NK-92 (cell line): ENCODE results near the gene NDUFV3.
"Not testable (repeated sequence)": the region's sequence is repeated elsewhere in the genome, so short reads cannot be mapped to it uniquely, and the experiment has no call there.

Source experiments
- DNase-seq: peaks from one replicate; lab custom pipeline; 2025; ENCODE audit not compliant: unreplicated experiment; lab: John Stamatoyannopoulos, UW

The NDUFV3 gene

GRCh38 chr21:42892931-42893755 is at the start of gene NDUFV3:
NDUFV3 (plus strand) TSS chr21:42893309; CDS start chr21:42893334, 25 bp downstream.
- peak; percentile 99 for DNase-seq

GRCh38 chr21:42844411-42845113 is 48.5 kb upstream of the NDUFV3 start:
- DNase-seq, result no peak

- DNase-seq, result no peak
Measured at GRCh38 chr21:42845296-42845965, 47.7 kb upstream of the NDUFV3 start.

- DNase-seq, result no peak
Measured at GRCh38 chr21:42846221-42846620, 46.9 kb upstream of the NDUFV3 start.

GRCh38 chr21:42847051-42847707 is 45.9 kb upstream of the NDUFV3 start:
- no peak for DNase-seq

- DNase-seq, result no peak
Measured at GRCh38 chr21:42847726-42848125, 45.4 kb upstream of the NDUFV3 start.

GRCh38 chr21:42848144-42848931 is 44.8 kb upstream of the NDUFV3 start:
- DNase-seq, result not testable (repeated sequence)

GRCh38 chr21:42848932-42849758 is 44.0 kb upstream of the NDUFV3 start:
- DNase-seq, result no peak

- no peak for DNase-seq
Measured at GRCh38 chr21:42849759-42850412, 43.2 kb upstream of the NDUFV3 start.

- no peak for DNase-seq
Measured at GRCh38 chr21:42850463-42850862, 42.6 kb upstream of the NDUFV3 start.

GRCh38 chr21:42850866-42851391 is 42.2 kb upstream of the NDUFV3 start:
- DNase-seq, result no peak

GRCh38 chr21:42851812-42852665 is 41.1 kb upstream of the NDUFV3 start:
- no peak for DNase-seq

- DNase-seq, result no peak
Measured at GRCh38 chr21:42852925-42853570, 40.1 kb upstream of the NDUFV3 start.

- no peak for DNase-seq
Measured at GRCh38 chr21:42853621-42854020, 39.5 kb upstream of the NDUFV3 start.

GRCh38 chr21:42854246-42855010 is 38.7 kb upstream of the NDUFV3 start:
- no peak for DNase-seq

- no peak for DNase-seq
Measured at GRCh38 chr21:42855171-42855936, 37.8 kb upstream of the NDUFV3 start.
